GM19023 (cell line): ENCODE results near the gene ZER1.
"Not testable (repeated sequence)": the region's sequence is repeated elsewhere in the genome, so short reads cannot be mapped to it uniquely, and the experiment has no call there.

Source experiments
- ATAC-seq: cut with Tn5 transposase; IDR thresholded peaks from one replicate; pipeline ENCODE4 v1.9.1; 2021; ENCODE audit warnings: mild to moderate bottlenecking, moderate library complexity; ENCODE audit not compliant: unreplicated experiment

ZER1 gene

GRCh38 chr9:128696923-128697707 is 74.6 kb downstream of the ZER1 start:
- ATAC-seq, result no peak

- no peak for ATAC-seq
Observed at GRCh38 chr9:128694344-128694743, 77.4 kb downstream of the ZER1 start.

GRCh38 chr9:128693738-128694137 is 78.0 kb downstream of the ZER1 start:
- not testable (repeated sequence) for ATAC-seq

GRCh38 chr9:128690684-128691034 is 81.1 kb downstream of the ZER1 start:
- no peak for ATAC-seq

- ATAC-seq, result peak; percentile 2
Observed at GRCh38 chr9:128689820-128690683, 81.7 kb downstream of the ZER1 start.

- ATAC-seq, result peak; percentile 17
Observed at GRCh38 chr9:128689293-128689774, 82.4 kb downstream of the ZER1 start.

GRCh38 chr9:128688501-128689292 is 83.0 kb downstream of the ZER1 start, which contains the start of gene SET:
SET (plus strand) TSS chr9:128689222; CDS start chr9:128689583, 361 bp downstream.
- peak; percentile 75 for ATAC-seq

GRCh38 chr9:128687453-128687852 is 84.3 kb downstream of the ZER1 start:
- ATAC-seq, result no peak

GRCh38 chr9:128685636-128686489 is 85.9 kb downstream of the ZER1 start:
- no peak for ATAC-seq

- ATAC-seq, result peak; percentile 31
Observed at GRCh38 chr9:128684325-128685199, 87.2 kb downstream of the ZER1 start.

- ATAC-seq, result no peak
Observed at GRCh38 chr9:128684065-128684324, 87.7 kb downstream of the ZER1 start.

- ATAC-seq, result no peak
Observed at GRCh38 chr9:128683340-128684064, 88.2 kb downstream of the ZER1 start.
